HepG2 (cell line): ENCODE measurements around the gene DGAT2. TPM values are rescaled to one million over a fixed set of nuclear protein-coding genes. Genes with fewer than 3 reads are reported as not detected.

Experiments used
- HDAC2 ChIP-seq: sonication (generic); formaldehyde crosslinking; IDR thresholded peaks from 2 replicates; pipeline ENCODE4 v1.4.0; 2020; ENCODE audit warnings: missing genetic modification reagents
- IKZF1 ChIP-seq: fragments of 450-650 bp; IDR thresholded peaks from 2 replicates; pipeline ENCODE4 v1.7.1; 2016
- MBD4 ChIP-seq: IDR thresholded peaks from 2 replicates; pipeline ENCODE4 v1.6.1; 2012; ENCODE audit warnings: low read length, inconsistent platforms, borderline replicate concordance
- MLX ChIP-seq: IDR thresholded peaks from 2 replicates; pipeline ENCODE4 v1.6.1; 2016
- NFAT5 ChIP-seq: sonication (generic); formaldehyde crosslinking; IDR thresholded peaks from 2 replicates; pipeline ENCODE4 v1.4.0; 2020; ENCODE audit warnings: missing genetic modification reagents
- NFYC ChIP-seq: IDR thresholded peaks from 2 replicates; pipeline ENCODE4 v1.6.1; 2016; ENCODE audit warnings: missing genetic modification reagents, missing compliant biosample characterization
- SMARCE1 ChIP-seq: fragments of 450-650 bp; IDR thresholded peaks from 2 replicates; pipeline ENCODE4 v1.6.1; 2017; ENCODE audit warnings: borderline replicate concordance
- TAF1 ChIP-seq: sonication (generic); formaldehyde crosslinking; IDR thresholded peaks from 2 replicates; pipeline ENCODE4 v1.4.0; 2020; ENCODE audit warnings: missing genetic modification reagents
- TBL1XR1 ChIP-seq: fragments of 150-350 bp; IDR thresholded peaks from 2 replicates; pipeline ENCODE4 v1.6.1; 2014; ENCODE audit warnings: borderline replicate concordance, low read length; ENCODE audit not compliant: partially characterized antibody
- TEAD3 ChIP-seq: optimal IDR thresholded peaks from 2 replicates; pipeline ENCODE3; 2016; ENCODE audit warnings: borderline replicate concordance
- ZFAT ChIP-seq: sonication (generic); formaldehyde crosslinking; conservative IDR thresholded peaks from 2 replicates; pipeline ENCODE4 v1.8.1; 2023; ENCODE audit warnings: missing genetic modification reagents, inconsistent platforms
- ZFX ChIP-seq: sonication (generic); formaldehyde crosslinking; IDR thresholded peaks from 2 replicates; pipeline ENCODE4 v1.4.0; 2020; ENCODE audit warnings: mild to moderate bottlenecking, low read depth, missing genetic modification reagents, moderate library complexity
- ZFY ChIP-seq: sonication (generic); formaldehyde crosslinking; IDR thresholded peaks from 2 replicates; pipeline ENCODE4 v1.4.0; 2020; ENCODE audit warnings: missing genetic modification reagents
- ZNF121 ChIP-seq: sonication (generic); formaldehyde crosslinking; IDR thresholded peaks from 2 replicates; pipeline ENCODE4 v1.5.0; 2020; ENCODE audit warnings: mild to moderate bottlenecking, missing genetic modification reagents
- polyA plus RNA-seq, 8 experiments: library from polyadenylated mRNA; depleted of rRNA in 3 of 8; stranded (reverse) in 7 of 8; unstranded in 1 of 8; fragments of >200 nt; fragmentation: Illumina TruSeq in 4 of 8; extraction: Trizol in 4 of 8; gene quantifications; 2 replicates each; pipeline versions ENCODE4 v1.2.1 to v1.2.3, GENCODE V29; 2011 to 2016; ENCODE audit warnings: low read depth in 4 of 8, missing spikeins in 1 of 8, mixed read lengths in 1 of 8; ENCODE audit not compliant: insufficient read depth in 1 of 8
- total RNA-seq, 5 experiments: library from RNA; depleted of rRNA; stranded (reverse); fragments of >200 nt; fragmentation: Illumina TruSeq; extraction: Trizol; gene quantifications; 2 replicates each; pipeline ENCODE4 v1.2.3, GENCODE V29; 2016; ENCODE audit warnings: low read depth in 1 of 5
- TF ChIP-seq, protein P1 (sequence below): sonication (generic); formaldehyde crosslinking; conservative IDR thresholded peaks from 2 replicates; pipeline ENCODE4 v1.8.0; 2022; ENCODE audit warnings: mild to moderate bottlenecking, moderate library complexity, missing genetic modification reagents
- TF ChIP-seq, protein P2 (sequence below): IDR thresholded peaks from 2 replicates; pipeline ENCODE4 v1.4.0; 2020; ENCODE audit warnings: mild to moderate bottlenecking, missing genetic modification reagents

DGAT2 gene
- total and polyA plus RNA-seq, 2 of the 13 experiments (the other 11 are each of a cell fraction or from before 2014, with no cell fraction given): 39.0 to 65.6 TPM

DNA sequence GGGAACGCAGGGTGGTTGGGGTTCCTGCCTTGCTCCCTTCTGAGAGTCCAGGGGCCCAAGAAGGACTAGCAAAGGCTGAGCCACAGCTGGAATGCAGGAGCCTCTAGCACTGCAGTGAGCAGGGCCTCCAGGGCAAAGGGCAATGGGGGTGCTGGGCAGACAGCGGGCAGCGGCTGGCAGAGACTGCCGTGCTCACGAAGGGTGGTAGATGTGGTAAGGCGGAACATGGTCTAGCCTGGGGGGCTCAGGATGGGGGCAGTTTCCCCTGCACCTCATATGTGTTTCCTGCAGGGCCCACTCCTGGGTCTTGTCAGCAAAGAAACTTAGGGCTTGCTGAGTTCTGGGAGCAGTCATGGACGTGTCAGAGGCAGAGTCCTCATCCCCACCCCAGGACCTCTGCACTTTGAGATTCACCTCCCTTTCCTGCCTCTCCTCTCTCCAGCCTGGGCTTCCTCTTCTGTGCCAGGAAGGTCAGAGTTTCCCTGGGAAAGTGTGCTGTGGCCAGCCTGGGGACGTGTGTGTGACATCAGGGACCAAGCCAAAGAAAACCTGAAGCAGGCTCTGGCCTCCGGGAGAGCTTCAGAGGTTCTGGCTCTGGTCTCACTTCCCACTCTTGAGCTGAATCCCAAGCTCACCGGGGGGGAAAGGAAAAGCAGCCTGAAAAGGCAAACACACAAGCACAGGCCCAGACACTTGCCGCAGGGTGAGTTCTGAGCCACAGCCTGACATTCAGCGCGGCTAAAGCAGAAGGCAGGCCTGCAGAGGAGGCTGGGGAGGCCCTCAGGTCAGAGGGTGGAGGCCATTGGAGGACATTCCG, 46.5 kb upstream of the DGAT2 start (continued):
- TF ChIP-seq ZFAT (CRISPR knock-in tag) (no peak), IKZF1 (no peak), MBD4 (no peak), NFAT5 (CRISPR knock-in tag) (0 out of 2 replicates have a peak, but pooled peaks have one; percentile 42), ZNF121 (CRISPR knock-in tag) (no peak), TAF1 (CRISPR knock-in tag) (peak; percentile 36; the same call in 1 of the 2 replicates), MLX (CRISPR knock-in tag) (no peak), TEAD3 (CRISPR knock-in tag) (peak; percentile 77), TBL1XR1 (no peak), ZFX (CRISPR knock-in tag) (peak; percentile 88), HDAC2 (CRISPR knock-in tag) (peak; percentile 46), NFYC (no peak), ZFY (peak; percentile 67), SMARCE1 (no peak)
- TF ChIP-seq, protein P1, sequence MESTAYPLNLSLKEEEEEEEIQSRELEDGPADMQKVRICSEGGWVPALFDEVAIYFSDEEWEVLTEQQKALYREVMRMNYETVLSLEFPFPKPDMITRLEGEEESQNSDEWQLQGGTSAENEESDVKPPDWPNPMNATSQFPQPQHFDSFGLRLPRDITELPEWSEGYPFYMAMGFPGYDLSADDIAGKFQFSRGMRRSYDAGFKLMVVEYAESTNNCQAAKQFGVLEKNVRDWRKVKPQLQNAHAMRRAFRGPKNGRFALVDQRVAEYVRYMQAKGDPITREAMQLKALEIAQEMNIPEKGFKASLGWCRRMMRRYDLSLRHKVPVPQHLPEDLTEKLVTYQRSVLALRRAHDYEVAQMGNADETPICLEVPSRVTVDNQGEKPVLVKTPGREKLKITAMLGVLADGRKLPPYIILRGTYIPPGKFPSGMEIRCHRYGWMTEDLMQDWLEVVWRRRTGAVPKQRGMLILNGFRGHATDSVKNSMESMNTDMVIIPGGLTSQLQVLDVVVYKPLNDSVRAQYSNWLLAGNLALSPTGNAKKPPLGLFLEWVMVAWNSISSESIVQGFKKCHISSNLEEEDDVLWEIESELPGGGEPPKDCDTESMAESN (CRISPR knock-in tag): no peak
- TF ChIP-seq, protein P2, sequence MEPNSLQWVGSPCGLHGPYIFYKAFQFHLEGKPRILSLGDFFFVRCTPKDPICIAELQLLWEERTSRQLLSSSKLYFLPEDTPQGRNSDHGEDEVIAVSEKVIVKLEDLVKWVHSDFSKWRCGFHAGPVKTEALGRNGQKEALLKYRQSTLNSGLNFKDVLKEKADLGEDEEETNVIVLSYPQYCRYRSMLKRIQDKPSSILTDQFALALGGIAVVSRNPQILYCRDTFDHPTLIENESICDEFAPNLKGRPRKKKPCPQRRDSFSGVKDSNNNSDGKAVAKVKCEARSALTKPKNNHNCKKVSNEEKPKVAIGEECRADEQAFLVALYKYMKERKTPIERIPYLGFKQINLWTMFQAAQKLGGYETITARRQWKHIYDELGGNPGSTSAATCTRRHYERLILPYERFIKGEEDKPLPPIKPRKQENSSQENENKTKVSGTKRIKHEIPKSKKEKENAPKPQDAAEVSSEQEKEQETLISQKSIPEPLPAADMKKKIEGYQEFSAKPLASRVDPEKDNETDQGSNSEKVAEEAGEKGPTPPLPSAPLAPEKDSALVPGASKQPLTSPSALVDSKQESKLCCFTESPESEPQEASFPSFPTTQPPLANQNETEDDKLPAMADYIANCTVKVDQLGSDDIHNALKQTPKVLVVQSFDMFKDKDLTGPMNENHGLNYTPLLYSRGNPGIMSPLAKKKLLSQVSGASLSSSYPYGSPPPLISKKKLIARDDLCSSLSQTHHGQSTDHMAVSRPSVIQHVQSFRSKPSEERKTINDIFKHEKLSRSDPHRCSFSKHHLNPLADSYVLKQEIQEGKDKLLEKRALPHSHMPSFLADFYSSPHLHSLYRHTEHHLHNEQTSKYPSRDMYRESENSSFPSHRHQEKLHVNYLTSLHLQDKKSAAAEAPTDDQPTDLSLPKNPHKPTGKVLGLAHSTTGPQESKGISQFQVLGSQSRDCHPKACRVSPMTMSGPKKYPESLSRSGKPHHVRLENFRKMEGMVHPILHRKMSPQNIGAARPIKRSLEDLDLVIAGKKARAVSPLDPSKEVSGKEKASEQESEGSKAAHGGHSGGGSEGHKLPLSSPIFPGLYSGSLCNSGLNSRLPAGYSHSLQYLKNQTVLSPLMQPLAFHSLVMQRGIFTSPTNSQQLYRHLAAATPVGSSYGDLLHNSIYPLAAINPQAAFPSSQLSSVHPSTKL (CRISPR knock-in tag): no peak
